HG03025 (cell line): ENCODE data around the gene KCNA1.
"Not testable (repeated sequence)": the region's sequence is repeated elsewhere in the genome, so short reads cannot be mapped to it uniquely, and the experiment has no call there.

Experiments
- ATAC-seq: cut with Tn5 transposase; IDR thresholded peaks from one replicate; pipeline ENCODE4 v1.9.1; 2021; ENCODE audit warnings: mild to moderate bottlenecking, moderate library complexity; ENCODE audit not compliant: unreplicated experiment, low FRiP score

Gene KCNA1

GRCh38 chr12:4909734-4910501 lies at the start of gene KCNA1:
Gene KCNA1, plus strand, starts transcription at chr12:4909905. Its CDS starts 1,474 bp downstream, at chr12:4911379.
- no peak for ATAC-seq

DNA sequence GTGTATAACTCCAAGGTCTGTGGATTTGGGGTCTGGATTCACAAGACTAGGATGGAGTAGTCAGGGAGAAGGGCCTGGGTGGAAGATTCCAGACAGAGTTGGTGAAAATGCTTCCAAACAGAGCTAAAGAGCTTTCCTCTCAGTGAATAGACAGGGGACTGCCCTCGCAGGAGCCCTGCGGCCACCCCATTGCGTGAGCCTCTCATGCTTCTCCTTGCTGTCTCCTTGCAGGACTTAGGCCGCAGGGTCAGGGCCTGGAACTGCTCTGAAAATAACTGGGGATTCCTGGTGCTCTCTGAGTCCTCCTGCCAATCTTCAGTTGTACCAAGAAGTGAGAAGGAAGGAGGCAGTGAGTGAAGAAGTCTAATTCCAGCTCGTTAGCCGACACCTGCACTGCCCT lies 49.0 kb upstream of the KCNA1 start:
- no peak for ATAC-seq

DNA sequence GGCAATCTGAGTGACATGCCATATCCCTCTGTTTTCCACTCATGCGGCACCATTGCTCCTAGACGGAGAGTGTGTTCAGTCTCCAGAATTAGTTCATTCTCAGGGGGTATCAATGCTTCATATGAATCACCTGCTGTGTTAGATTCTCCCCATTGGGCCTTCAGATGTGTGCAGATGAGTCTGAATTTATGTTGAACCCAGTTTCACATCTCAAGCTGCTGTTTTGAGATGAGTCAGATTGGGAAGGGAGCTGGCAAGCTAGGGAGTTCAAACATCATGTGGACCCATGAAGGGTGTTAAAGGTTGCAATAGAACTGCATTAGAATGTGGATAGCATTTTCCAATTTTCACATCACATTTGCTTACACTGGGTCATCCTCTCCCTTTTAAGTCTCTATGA lies 46.9 kb upstream of the KCNA1 start:
- ATAC-seq: no peak

GRCh38 chr12:4864575-4864974 lies 45.1 kb upstream of the KCNA1 start:
- ATAC-seq: no peak

DNA sequence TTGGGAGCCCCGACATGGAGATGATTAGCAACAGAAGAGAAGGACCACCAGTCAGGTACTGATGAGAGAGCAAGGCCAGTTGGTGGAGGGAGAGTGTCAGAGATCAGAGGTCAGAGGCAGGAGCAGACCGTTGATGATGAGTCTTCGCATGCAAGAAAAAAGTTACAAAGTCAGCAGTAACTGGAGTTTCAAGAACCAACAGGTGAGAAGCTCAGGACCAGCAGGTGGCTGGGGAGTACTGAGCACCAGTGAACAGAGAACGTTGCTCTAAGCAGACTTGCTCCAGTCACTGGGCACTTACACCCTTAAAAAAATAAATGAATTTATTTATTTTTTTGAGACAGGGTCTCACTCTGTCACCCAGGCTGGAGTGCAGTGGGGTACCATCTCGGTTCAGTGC lies 44.5 kb upstream of the KCNA1 start:
- no peak for ATAC-seq

DNA sequence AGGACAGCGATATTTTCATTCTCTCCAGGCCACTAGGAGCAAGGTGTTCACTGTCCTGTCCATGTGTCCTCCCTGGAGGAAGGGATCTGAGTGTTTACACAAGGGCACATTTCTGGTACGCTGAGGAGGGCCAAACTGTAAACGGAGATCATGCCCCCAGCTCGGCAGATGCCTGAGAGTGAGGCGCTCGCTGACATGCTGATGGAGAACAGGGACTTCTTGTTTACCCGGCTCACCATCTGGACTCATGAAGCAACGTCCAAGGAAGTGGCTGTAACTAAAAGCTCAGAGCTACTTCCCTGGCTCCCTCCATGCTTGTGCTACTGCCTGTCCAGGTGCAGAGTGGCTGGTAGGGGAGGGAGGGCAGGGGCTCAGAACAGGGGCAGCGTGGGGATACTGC lies 43.4 kb upstream of the KCNA1 start:
- ATAC-seq: no peak

GRCh38 chr12:4867384-4867783 lies 42.3 kb upstream of the KCNA1 start:
- ATAC-seq: no peak

- ATAC-seq: no peak
These were observed 39.3 kb upstream of the KCNA1 start for GRCh38 chr12:4870423-4870822.

DNA sequence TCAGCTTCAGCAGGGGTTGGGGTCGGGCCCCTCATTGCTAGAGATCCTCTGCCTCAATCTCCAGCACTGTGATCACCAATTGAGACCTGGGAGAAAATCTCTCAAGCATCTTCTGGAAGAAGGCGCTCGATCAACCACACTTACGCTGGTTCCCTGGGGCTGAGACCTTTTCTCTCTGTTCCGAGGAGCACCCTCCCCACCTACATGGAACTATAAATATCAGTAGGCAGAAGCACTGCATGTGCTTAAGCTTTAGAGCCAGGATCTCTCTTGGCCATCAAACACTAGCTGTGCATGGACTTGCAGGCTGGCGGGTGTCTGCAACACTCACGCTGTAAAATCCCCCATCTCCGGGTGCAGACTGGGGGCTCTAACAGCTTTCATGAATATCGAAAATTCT lies 38.2 kb upstream of the KCNA1 start:
- ATAC-seq: no peak

DNA sequence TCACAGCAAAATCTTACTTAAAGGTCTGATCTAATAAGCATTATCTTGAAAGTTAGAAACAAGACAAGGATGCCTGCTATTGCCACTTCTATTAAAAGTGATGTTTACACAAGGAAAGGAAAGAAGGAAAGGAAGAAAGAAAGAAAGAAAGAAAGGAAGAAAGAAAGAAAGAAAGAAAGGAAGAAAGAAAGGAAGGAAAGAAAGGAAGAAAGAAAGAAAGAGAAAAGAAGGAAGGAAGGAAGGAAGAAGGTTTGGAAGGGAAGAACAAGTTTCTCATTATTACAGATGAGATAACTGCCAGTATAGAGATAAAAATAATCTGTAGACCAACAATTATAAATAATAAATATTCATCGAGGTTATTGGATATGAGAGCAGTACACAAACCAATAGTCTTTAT lies 35.8 kb upstream of the KCNA1 start:
- ATAC-seq: no peak

- ATAC-seq: no peak
These were observed 35.0 kb upstream of the KCNA1 start for GRCh38 chr12:4874671-4875070.

- not testable (repeated sequence) for ATAC-seq
These were observed 30.2 kb upstream of the KCNA1 start for GRCh38 chr12:4879481-4879880.

GRCh38 chr12:4881266-4882064 lies 28.2 kb upstream of the KCNA1 start:
- no peak for ATAC-seq

DNA sequence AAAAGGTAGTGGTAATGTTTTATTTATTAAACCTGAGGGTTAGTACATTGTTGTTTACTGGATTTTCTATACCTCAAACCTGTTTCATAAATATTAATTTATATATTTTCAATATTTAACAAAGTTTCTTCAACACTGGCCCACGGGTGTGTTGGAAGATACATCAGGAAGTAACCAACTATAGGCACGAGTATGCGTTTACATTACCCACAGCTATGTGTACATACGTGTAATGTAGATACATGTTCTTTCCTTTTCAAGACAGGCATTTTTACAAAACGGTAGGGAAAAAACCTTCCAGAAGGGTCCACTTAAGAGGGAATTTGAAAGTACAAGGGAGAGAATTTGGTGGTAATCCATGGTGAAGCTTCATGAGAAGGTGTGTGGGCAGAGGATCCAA lies 17.8 kb upstream of the KCNA1 start:
- ATAC-seq: no peak

DNA sequence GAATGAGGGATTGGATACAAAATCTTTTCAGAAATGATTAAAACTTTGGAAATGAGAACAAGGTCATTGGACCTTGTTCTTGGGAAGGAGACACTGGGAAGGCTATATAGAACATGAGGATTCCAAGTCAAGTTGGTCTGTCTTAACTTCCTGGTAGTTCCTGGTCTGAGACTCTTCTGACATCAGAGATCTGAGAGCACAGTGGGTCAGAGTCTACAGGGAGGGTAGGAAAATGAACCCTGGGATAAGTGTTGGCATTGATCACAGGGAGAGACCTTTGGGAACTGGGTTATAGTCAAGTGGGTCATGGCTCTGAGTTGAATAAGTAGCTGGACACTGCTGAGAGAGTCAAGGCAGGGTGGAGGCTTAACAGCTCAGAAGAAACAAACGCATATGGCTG lies 17.3 kb upstream of the KCNA1 start:
- no peak for ATAC-seq

DNA sequence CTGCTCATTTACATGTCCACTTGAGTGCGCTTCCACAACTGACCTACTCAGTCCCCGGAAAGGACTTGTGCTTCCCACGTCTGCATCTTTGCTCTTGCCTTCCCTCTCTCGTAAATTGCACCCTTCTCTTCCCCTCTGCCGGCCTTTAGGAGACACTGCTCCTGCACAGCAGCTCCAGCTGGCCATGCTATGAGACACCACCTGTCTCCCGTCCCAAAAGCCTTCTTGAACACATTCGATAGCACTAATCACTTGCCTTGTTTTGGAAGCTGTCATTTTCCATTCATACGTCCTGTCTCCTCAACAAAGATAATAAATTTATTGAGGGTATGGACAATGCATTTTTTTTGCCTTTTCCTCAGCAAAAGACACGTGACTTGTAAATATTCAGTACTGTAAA lies 15.7 kb upstream of the KCNA1 start:
- ATAC-seq: no peak

GRCh38 chr12:4899364-4899763 lies 10.3 kb upstream of the KCNA1 start:
- ATAC-seq: no peak

DNA sequence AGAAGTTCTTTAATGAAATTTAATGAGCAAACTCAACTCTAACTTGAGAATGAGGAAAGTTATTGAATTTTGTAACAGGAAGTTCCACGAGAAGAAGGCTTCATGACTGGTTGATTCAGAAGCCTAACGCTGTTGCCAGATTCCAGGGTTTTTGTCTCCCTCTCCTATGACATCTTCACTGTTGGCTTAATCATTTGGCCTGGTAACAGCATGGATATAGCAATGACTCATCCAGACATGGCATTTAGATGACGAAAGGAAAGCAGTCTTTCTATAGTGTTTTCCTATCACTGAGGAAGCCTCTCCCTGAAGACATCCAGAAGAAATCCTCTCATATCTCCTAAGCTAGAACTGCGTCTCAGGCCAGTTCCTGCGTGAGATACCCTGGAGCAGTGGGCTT lies 9.4 kb upstream of the KCNA1 start:
- no peak for ATAC-seq

DNA sequence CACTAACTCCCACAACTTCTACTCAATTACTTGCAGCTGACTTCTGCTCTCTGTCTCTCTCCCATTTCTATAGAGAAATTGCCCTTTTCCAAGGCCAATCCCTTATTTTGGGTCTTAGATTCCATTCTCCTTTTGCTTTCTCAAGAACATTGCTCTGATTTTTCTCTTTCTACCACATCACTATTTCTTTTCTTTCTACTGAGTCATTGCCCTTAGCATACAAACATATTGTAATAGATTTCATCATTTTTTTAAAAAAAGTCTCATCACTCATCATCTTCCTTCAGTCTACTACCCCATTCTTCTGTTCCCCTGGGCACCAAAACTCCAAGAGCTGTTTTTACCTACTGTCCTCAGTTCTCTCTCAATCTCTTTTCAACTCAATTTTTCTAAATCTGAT lies 4.4 kb upstream of the KCNA1 start:
- no peak for ATAC-seq

DNA sequence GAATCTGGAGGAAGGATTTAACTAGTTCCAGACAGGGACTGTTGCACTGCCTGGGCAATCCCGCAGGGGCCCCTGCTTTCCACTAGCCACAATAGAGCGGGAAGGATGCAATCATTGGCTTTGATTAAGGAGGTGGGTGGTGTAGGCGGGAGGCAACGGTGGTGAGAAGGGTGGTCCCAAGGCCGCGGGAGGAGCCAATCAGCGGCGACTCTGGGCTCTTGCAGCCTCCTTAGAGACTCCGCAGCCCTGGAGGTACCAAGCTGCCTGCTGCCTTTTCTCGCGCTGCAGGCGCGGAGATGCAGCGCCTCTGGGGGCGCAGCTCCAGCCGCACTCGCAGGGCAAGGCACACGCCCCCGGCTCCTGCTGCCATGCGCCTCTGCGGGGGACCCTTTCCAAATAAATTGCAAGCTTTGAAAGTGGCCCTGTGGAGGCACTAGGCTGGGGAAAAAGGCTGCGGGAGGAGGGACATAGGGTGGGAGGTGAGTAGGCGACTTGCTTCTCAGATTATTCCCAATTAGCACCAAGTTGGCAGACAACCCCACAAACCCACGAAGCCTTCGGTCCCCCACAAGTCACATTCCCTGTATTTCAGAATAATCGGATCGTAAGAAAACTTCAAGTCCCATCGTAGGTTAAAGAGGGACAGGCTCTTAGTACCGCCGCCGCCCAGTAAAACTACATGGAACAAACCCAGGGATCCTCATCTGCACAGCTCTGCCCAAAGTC lies 858 bp upstream of the KCNA1 start:
- no peak for ATAC-seq

DNA sequence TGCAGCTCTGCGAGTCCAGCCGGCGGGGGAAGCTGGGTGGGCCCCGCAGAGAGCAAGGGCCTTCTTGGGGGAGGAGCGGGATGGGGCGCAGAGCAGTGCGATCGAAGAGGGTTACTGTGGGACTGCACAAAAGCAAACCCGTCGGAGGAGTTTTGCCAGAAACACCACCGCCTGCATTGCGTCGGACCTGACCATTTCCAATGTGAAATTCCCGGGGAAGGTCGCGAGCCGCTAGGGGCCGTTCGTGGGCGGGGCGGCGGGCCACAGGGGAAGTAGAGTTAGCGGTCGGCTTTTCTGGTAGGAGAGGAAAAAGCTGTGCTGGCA lies 333 bp upstream of the KCNA1 start:
- no peak for ATAC-seq
